Transverse colon (tissue), 4 donors: Measurements from ENCODE around the gene ANO3.

Experiments
- POLR2A ChIP-seq: fragments of 450-650 bp; IDR thresholded peaks from one replicate; pipeline ENCODE4 v1.6.1; 2016; ENCODE audit warnings: antibody characterized with exemption, mild to moderate bottlenecking, moderate library complexity
- POLR2AphosphoS5 ChIP-seq, 3 donors: sonication (generic); formaldehyde crosslinking; IDR thresholded peaks; one replicate each; pipeline ENCODE4 v1.6.1; 2016; ENCODE audit warnings: antibody characterized with exemption in 3 of 3
- TF ChIP-seq, protein P1 (sequence below), 5 experiments: fragments of 200-600 bp in 3 of 5; fragments of 450-650 bp in 2 of 5; sonication (generic) in 3 of 5; IDR thresholded peaks; 1 replicate in 2 of 5; 2 replicates in 3 of 5; pipeline ENCODE4 v1.5.1; 2016 to 2017; ENCODE audit warnings: antibody characterized with exemption in 5 of 5, inconsistent platforms in 3 of 5, mild to moderate bottlenecking in 2 of 5, moderate library complexity in 1 of 5

DNA sequence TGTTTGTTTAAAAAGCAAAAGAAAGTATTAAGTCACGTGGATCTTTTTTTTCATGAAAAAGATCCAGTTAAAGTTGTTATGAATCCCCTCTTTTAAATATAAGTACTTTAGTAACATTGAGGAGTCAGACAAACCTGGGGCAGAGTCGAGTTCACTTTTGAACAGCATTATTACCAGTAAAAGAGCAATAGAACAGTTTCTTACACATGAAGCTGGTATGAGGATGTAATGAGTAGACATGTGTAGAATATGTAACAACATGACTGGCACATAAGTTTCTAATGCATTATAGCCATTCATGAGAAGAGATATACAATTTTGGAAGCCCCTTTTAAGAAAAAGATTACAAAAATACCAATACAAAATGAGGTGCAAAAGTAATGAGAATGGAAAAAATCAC is 247.8 kb downstream of the ANO3 start:
- TF ChIP-seq, protein P1, sequence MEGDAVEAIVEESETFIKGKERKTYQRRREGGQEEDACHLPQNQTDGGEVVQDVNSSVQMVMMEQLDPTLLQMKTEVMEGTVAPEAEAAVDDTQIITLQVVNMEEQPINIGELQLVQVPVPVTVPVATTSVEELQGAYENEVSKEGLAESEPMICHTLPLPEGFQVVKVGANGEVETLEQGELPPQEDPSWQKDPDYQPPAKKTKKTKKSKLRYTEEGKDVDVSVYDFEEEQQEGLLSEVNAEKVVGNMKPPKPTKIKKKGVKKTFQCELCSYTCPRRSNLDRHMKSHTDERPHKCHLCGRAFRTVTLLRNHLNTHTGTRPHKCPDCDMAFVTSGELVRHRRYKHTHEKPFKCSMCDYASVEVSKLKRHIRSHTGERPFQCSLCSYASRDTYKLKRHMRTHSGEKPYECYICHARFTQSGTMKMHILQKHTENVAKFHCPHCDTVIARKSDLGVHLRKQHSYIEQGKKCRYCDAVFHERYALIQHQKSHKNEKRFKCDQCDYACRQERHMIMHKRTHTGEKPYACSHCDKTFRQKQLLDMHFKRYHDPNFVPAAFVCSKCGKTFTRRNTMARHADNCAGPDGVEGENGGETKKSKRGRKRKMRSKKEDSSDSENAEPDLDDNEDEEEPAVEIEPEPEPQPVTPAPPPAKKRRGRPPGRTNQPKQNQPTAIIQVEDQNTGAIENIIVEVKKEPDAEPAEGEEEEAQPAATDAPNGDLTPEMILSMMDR (IDR thresholded peaks at IDR 0.05): no peak
- TF ChIP-seq POLR2A: no peak
- TF ChIP-seq POLR2AphosphoS5 (IDR thresholded peaks at IDR 0.05): no peak
